Stimulated activated CD4-positive, alpha-beta T cell treated with anti-CD3 and anti-CD28 coated beads, Interleukin-15, amount 100 ng/mL, for 1 hour (primary cell): Measurements from ENCODE around the gene GALNT9.

Experiments
- DNase-seq, 2 donors: peaks; one replicate each; pipeline ENCODE4 v3.0.0-alpha.2; 2020; ENCODE audit warnings: low read depth in 1 of 2, low spot score in 1 of 2

Gene GALNT9

GRCh38 chr12:132174015-132174838 lies 155.2 kb downstream of the GALNT9 start:
- no peak for DNase-seq

- DNase-seq: no peak
These were observed 156.0 kb downstream of the GALNT9 start for GRCh38 chr12:132173135-132174014.

- DNase-seq: no peak
These were observed 156.8 kb downstream of the GALNT9 start for GRCh38 chr12:132172619-132173018.

GRCh38 chr12:132171968-132172521 lies 157.3 kb downstream of the GALNT9 start:
- DNase-seq: no peak

- DNase-seq: no peak
These were observed 158.0 kb downstream of the GALNT9 start for GRCh38 chr12:132171293-132171967.

GRCh38 chr12:132170637-132171292 lies 158.6 kb downstream of the GALNT9 start:
- no peak for DNase-seq

GRCh38 chr12:132170094-132170636 lies 159.2 kb downstream of the GALNT9 start:
- DNase-seq: no peak

- no peak for DNase-seq
These were observed 160.0 kb downstream of the GALNT9 start for GRCh38 chr12:132169376-132169775.

GRCh38 chr12:132168311-132169031 lies 160.9 kb downstream of the GALNT9 start:
- DNase-seq: no peak

- no peak for DNase-seq
These were observed 161.6 kb downstream of the GALNT9 start for GRCh38 chr12:132167611-132168310.

GRCh38 chr12:132166801-132167591 lies 162.4 kb downstream of the GALNT9 start:
- no peak for DNase-seq

GRCh38 chr12:132166093-132166492 lies 163.3 kb downstream of the GALNT9 start:
- no peak for DNase-seq

- DNase-seq: no peak
These were observed 163.8 kb downstream of the GALNT9 start for GRCh38 chr12:132165584-132165983.

- no peak for DNase-seq
These were observed 165.0 kb downstream of the GALNT9 start for GRCh38 chr12:132164426-132164825.

GRCh38 chr12:132163911-132164288 lies 165.5 kb downstream of the GALNT9 start:
- DNase-seq: no peak

- DNase-seq: no peak
These were observed 166.1 kb downstream of the GALNT9 start for GRCh38 chr12:132163041-132163910.

GRCh38 chr12:132162508-132163031 lies 166.8 kb downstream of the GALNT9 start:
- DNase-seq: no peak
